Activated naive CD4-positive, alpha-beta T cell treated with anti-CD3 and anti-CD28 coated beads, Interleukin-2, amount 10 ng/mL, durations not matched to agents 5 hours and 36 hours (primary cell): ENCODE results near the gene ZNG1F. TPM values are rescaled to one million over a fixed set of nuclear protein-coding genes. Genes with fewer than 3 reads are reported as not detected.

Source experiments
- microRNA-seq: library from miRNA; unstranded; fragments of <30 nt; microRNA quantifications from one replicate; pipeline ENCODE4 v1.2.0, GENCODE V29; 2022; ENCODE audit warnings: borderline microRNAs expressed, borderline replicate concordance
- total RNA-seq, 2 experiments: library from RNA; stranded (reverse); gene quantifications; one replicate each; pipeline ENCODE4 v1.2.3, GENCODE V29; 2021

Gene ZNG1F
- 1 to 10 TPM; 9.5 to 9.6 TPM for total RNA-seq

DNA sequence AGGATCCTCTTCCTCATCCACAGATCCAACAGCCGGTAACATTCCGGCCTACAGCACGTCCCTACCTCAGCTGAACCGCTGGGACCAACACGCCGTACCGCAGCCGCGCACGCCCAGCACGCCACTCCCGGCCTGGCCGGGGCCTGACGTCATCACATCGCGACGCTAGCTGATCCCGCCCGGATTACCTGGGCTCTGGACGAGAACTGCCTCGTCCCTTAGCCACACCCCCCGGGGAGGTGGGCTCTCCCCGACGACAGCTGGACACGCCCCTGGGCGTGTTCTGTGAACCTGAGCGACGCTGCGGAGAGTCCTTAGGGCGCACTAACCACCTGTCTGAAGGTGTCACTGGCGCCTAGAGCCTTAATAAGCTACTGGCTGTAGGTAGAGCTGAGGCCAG lies at the start of gene ZNG1F:
Gene ZNG1F (minus strand): TSS at position 101 of the 400 bp plus-strand sequence. CDS start 59 bp downstream, at position 42.

DNA sequence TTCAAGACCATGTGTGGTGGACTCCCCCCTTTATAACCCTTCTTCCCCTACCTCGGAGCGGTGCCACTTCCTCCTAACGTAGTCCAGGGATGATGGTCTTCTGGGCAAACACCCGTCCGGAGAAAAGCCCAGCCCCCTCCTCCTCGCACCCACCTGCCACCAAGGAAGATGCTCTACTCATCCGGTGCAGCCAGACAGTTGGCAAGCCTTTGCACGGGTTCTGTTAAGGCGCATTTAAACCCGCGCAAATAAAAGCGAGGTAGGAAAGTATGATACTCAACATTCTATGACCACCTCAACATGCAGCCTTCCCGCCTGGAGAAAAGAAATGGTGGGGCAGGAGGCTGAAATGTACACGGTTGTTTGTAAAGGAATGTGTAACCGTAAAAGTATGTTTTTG lies 60.5 kb downstream of the ZNG1F start, which contains the start of gene FOXD4L6:
Gene FOXD4L6 (minus strand): TSS at position 101 of the 400 bp plus-strand sequence. CDS start 298 bp downstream, outside the sequence.

Small RNA genes lying within 50 kb of the gene (microRNA-seq; reads per million reads assigned to microRNA genes)
- not detected for gene MIR4477A

Other genes starting within 250 kb of the ZNG1F start
- gene FOXD4L6, start 60.6 kb downstream of the ZNG1F start, total RNA-seq, result under 1 TPM in 1 of 2 experiments, not detected in 1; 0.10 TPM